Ascending aorta (tissue), 2 donors: ENCODE measurements around the gene B3GALT6. TPM values are rescaled to one million over a fixed set of nuclear protein-coding genes. Genes with fewer than 3 reads are reported as not detected.

ENCODE experiments used
- DNase-seq, 2 donors: peaks; one replicate each; pipeline ENCODE4 v3.0.0-alpha.2; 2019; ENCODE audit warnings: low spot score in 2 of 2
- H3K27ac ChIP-seq, 2 donors: fragments of 200-600 bp; sonication (generic); one replicate each; pipeline ENCODE4 v1.5.1; 2016 to 2017; ENCODE audit warnings: mild to moderate bottlenecking in 1 of 2
- H3K27me3 ChIP-seq: fragments of 200-600 bp; sonication (generic); one replicate; pipeline ENCODE4 v1.5.1; 2017
- H3K36me3 ChIP-seq, 2 donors: fragments of 200-600 bp; sonication (generic); one replicate each; pipeline ENCODE4 v1.5.1; 2016
- H3K4me1 ChIP-seq, 2 donors: fragments of 200-600 bp; sonication (generic); one replicate each; pipeline ENCODE4 v1.5.1; 2016 to 2017; ENCODE audit warnings: mild to moderate bottlenecking in 1 of 2
- H3K4me3 ChIP-seq, 2 donors: fragments of 200-600 bp; sonication (generic); one replicate each; pipeline ENCODE4 v1.5.1; 2016 to 2017; ENCODE audit warnings: mild to moderate bottlenecking in 1 of 2
- H3K9me3 ChIP-seq, 2 donors: fragments of 200-600 bp; sonication (generic); one replicate each; pipeline ENCODE4 v1.5.1; 2016
- CTCF ChIP-seq, 3 experiments: fragments of 200-600 bp in 2 of 3; fragments of 450-650 bp in 1 of 3; sonication (generic) in 2 of 3; IDR thresholded peaks; one replicate each; pipeline ENCODE4 v1.5.1; 2016 to 2019; ENCODE audit warnings: antibody characterized with exemption in 3 of 3, mild to moderate bottlenecking in 1 of 3, moderate library complexity in 1 of 3
- intact Hi-C: fragments of 100-400 bp; cut with DNase I; formaldehyde crosslinking; loops from one replicate; pipeline ENCODE4 v1.15.1; 2023
- total RNA-seq: library from RNA; depleted of rRNA; stranded (reverse); fragments of >200 nt; gene quantifications from one replicate; pipeline ENCODE4 v1.1.0, GENCODE V29; 2016

The B3GALT6 gene
- total RNA-seq, 1 donor from 2014 or later = 94.9 TPM

GRCh38 chr1:1283821-1284220, 51.8 kb downstream of the B3GALT6 start:
- no peak for TF ChIP-seq CTCF (IDR thresholded peaks at IDR 0.05)

More at GRCh38 chr1:1283821-1284220, 51.8 kb downstream of the B3GALT6 start:
- H3K27ac ChIP-seq = no peak overlapping the region
- no peaks in the 10 kb centered on the region for H3K9me3 ChIP-seq
- no peak for DNase-seq
- H3K36me3 ChIP-seq = no peaks in the 10 kb centered on the region
- intact Hi-C loops = no loop called here
- no peak overlapping the region for H3K4me3 ChIP-seq
- no peaks in the 10 kb centered on the region for H3K4me1 ChIP-seq
- no peaks in the 10 kb centered on the region for H3K27me3 ChIP-seq

Other genes with a start within 250 kb of the B3GALT6 start
- gene HES4, start 232.1 kb upstream of the B3GALT6 start, total RNA-seq = 285 TPM
- gene ISG15, start 218.7 kb upstream of the B3GALT6 start, total RNA-seq = 125 TPM
- gene AGRN, start 212.1 kb upstream of the B3GALT6 start, total RNA-seq = 109 TPM
- not detected for gene RNF223, start 157.9 kb upstream of the B3GALT6 start, total RNA-seq
- gene C1orf159, start 116.1 kb upstream of the B3GALT6 start, total RNA-seq = 23.7 TPM
- gene TTLL10, start 58.4 kb upstream of the B3GALT6 start, total RNA-seq = not detected
- not detected for gene TNFRSF18, start 25.6 kb upstream of the B3GALT6 start, total RNA-seq
- gene TNFRSF4, start 18.1 kb upstream of the B3GALT6 start, total RNA-seq = 4.8 TPM
- gene SDF4, start 236 bp upstream of the B3GALT6 start, total RNA-seq = 223 TPM
- not detected for gene C1QTNF12, start 14.5 kb downstream of the B3GALT6 start, total RNA-seq
- gene UBE2J2, start 41.6 kb downstream of the B3GALT6 start, total RNA-seq = 25.2 TPM
- 0.32 TPM for gene SCNN1D, start 48.2 kb downstream of the B3GALT6 start, total RNA-seq
- gene ACAP3, start 75.7 kb downstream of the B3GALT6 start, total RNA-seq = 105 TPM
- 28.3 TPM for gene PUSL1, start 76.4 kb downstream of the B3GALT6 start, total RNA-seq
- gene INTS11, start 92.4 kb downstream of the B3GALT6 start, total RNA-seq = 214 TPM
- gene CPTP, start 92.6 kb downstream of the B3GALT6 start, total RNA-seq = 71.3 TPM
- gene TAS1R3, start 99.0 kb downstream of the B3GALT6 start, total RNA-seq = 2.7 TPM
- 66.7 TPM for gene DVL1, start 117.2 kb downstream of the B3GALT6 start, total RNA-seq
- 345 TPM for gene MXRA8, start 126.3 kb downstream of the B3GALT6 start, total RNA-seq
- 247 TPM for gene AURKAIP1, start 143.0 kb downstream of the B3GALT6 start, total RNA-seq
- gene CCNL2, start 167.1 kb downstream of the B3GALT6 start, total RNA-seq = 150 TPM
- gene MRPL20, start 175.1 kb downstream of the B3GALT6 start, total RNA-seq = 63.4 TPM
- 12.5 TPM for gene ANKRD65, start 189.0 kb downstream of the B3GALT6 start, total RNA-seq
- gene VWA1, start 203.5 kb downstream of the B3GALT6 start, total RNA-seq = 79.0 TPM
- not detected for gene ATAD3C, start 217.5 kb downstream of the B3GALT6 start, total RNA-seq
- gene ATAD3B, start 239.5 kb downstream of the B3GALT6 start, total RNA-seq = 14.2 TPM